GM23248 (cell line): ENCODE measurements around the gene ATP7B. TPM values are rescaled to one million over a fixed set of nuclear protein-coding genes. Genes with fewer than 3 reads are reported as not detected.

Source experiments
- DNase-seq: peaks from one replicate; pipeline ENCODE4 v3.0.0-alpha.2; 2015
- H2AFZ ChIP-seq: fragments of 200-600 bp; sonication (generic); 2 replicates; pipeline ENCODE4 v1.6.1; 2016; ENCODE audit warnings: antibody characterized with exemption
- H3F3A ChIP-seq: fragments of 200-600 bp; sonication (generic); 2 replicates; pipeline ENCODE4 v1.6.1; 2016; ENCODE audit warnings: mild to moderate bottlenecking, antibody characterized with exemption, mixed run types; ENCODE audit not compliant: insufficient read depth
- H3K27ac ChIP-seq: fragments of 200-600 bp; sonication (generic); 2 replicates; pipeline ENCODE4 v1.5.1; 2016; ENCODE audit warnings: mild to moderate bottlenecking
- H3K27me3 ChIP-seq: fragments of 200-600 bp; sonication (generic); replicated peaks from 2 replicates; pipeline ENCODE4 v1.6.1; 2016; ENCODE audit warnings: mild to moderate bottlenecking; ENCODE audit not compliant: insufficient read depth
- H3K36me3 ChIP-seq: fragments of 200-600 bp; sonication (generic); 2 replicates; pipeline ENCODE4 v1.6.1; 2016; ENCODE audit warnings: low read depth, mild to moderate bottlenecking
- H3K4me1 ChIP-seq: fragments of 200-600 bp; sonication (generic); 2 replicates; pipeline ENCODE4 v1.6.1; 2016; ENCODE audit warnings: mild to moderate bottlenecking; ENCODE audit not compliant: insufficient read depth
- H3K4me2 ChIP-seq: fragments of 200-600 bp; sonication (generic); one replicate; pipeline ENCODE4 v1.6.1; 2016; ENCODE audit warnings: mild to moderate bottlenecking; ENCODE audit not compliant: unreplicated experiment
- H3K4me3 ChIP-seq: fragments of 200-600 bp; sonication (generic); 2 replicates; pipeline ENCODE4 v1.5.1; 2016; ENCODE audit warnings: mild to moderate bottlenecking
- H3K79me2 ChIP-seq: fragments of 200-600 bp; sonication (generic); 2 replicates; pipeline ENCODE4 v1.6.1; 2016; ENCODE audit warnings: mild to moderate bottlenecking; ENCODE audit not compliant: insufficient read depth
- H3K9ac ChIP-seq: fragments of 200-600 bp; sonication (generic); 2 replicates; pipeline ENCODE4 v1.6.1; 2016; ENCODE audit warnings: mild to moderate bottlenecking
- H3K9me2 ChIP-seq: fragments of 200-600 bp; sonication (generic); 2 replicates; pipeline ENCODE4 v1.6.1; 2016; ENCODE audit warnings: mixed run types, mild to moderate bottlenecking, moderate library complexity; ENCODE audit not compliant: insufficient read depth
- H3K9me3 ChIP-seq: fragments of 200-600 bp; sonication (generic); one replicate; pipeline ENCODE4 v1.6.1; 2017; ENCODE audit warnings: low read depth
- H4K20me1 ChIP-seq: fragments of 200-600 bp; sonication (generic); 2 replicates; pipeline ENCODE4 v1.6.0; 2016; ENCODE audit not compliant: insufficient read depth
- EZH2 ChIP-seq: fragments of 200-600 bp; sonication (generic); IDR thresholded peaks from 2 replicates; pipeline ENCODE4 v1.6.1; 2018; ENCODE audit warnings: antibody characterized with exemption, mild to moderate bottlenecking; ENCODE audit not compliant: insufficient read depth, poor library complexity, severe bottlenecking
- EZH2phosphoT487 ChIP-seq: fragments of 200-600 bp; sonication (generic); IDR thresholded peaks from 2 replicates; pipeline ENCODE4 v1.6.1; 2018; ENCODE audit warnings: antibody characterized with exemption, moderate library complexity, mild to moderate bottlenecking, low read depth; ENCODE audit not compliant: insufficient read depth
- whole genome bisulfite sequencing, 2 experiments: methylation state at CpG; one replicate each; pipeline ENCODE4 v1.1.6; 2015 to 2017; ENCODE audit warnings: low lambda C conversion rate in 2 of 2, low coverage in 1 of 2; ENCODE audit errors: missing lambda C conversion rate in 2 of 2; 5-methylcytosine and 5-hydroxymethylcytosine counted together
- in situ Hi-C: fragments of 300-500 bp; cut with MboI; formaldehyde crosslinking; loops from 2 replicates; pipeline ENCODE4 v1.15.0; 2020
- polyA plus RNA-seq: library from polyadenylated mRNA; unstranded; fragments of >200 nt; fragmentation: Nextera tagmentation; extraction: Ambion mirVana; gene quantifications from 2 replicates; pipeline ENCODE4 v1.2.1, GENCODE V29; 2016
- total RNA-seq: library from RNA; depleted of rRNA; stranded (reverse); fragments of >200 nt; shearing (Covaris generic); gene quantifications from 2 replicates; pipeline ENCODE4 v1.2.3, GENCODE V29; 2014

The ATP7B gene
- total and polyA plus RNA-seq, 2 experiments from 2014 or later = 0.10 to 0.32 TPM

GRCh38 chr13:52004511-52005170 is 6.6 kb downstream of the ATP7B start:
- Histone ChIP-seq H3K36me3 (no peaks in the 10 kb centered on the region), H3K27ac (no peak overlapping the region), H3K4me1 (no peaks in the 10 kb centered on the region), H3K9me2 (no peaks in the 10 kb centered on the region), H2AFZ (no peak overlapping the region), H3K4me3 (no peak overlapping the region), H3K9me3 (no peaks in the 10 kb centered on the region), H3F3A (no peaks in the 10 kb centered on the region), H4K20me1 (no peaks in the 10 kb centered on the region), H3K27me3 (peaks cover 21% of the 10 kb centered on the region; the same call in 1 of the 2 replicates), H3K9ac (no peak overlapping the region), H3K4me2 (no peak overlapping the region), H3K79me2 (no peaks in the 10 kb centered on the region)
- in situ Hi-C loops = loop anchor here (10.0 kb wide), 1 partner anchor 120 kb away; the partner anchor contains the start of gene NEK5
- DNase-seq = no peak
- TF ChIP-seq EZH2 (no peak), EZH2phosphoT487 (no peak)
- 59 to 62% methylated on average over 6 to 7 of the region's 7 CpGs for WGBS, 2 experiments

- DNase-seq = no peak
- Histone ChIP-seq H2AFZ (no peak overlapping the region), H3F3A (no peaks in the 10 kb centered on the region), H3K4me1 (no peaks in the 10 kb centered on the region), H4K20me1 (no peaks in the 10 kb centered on the region), H3K27me3 (peaks cover 23% of the 10 kb centered on the region), H3K4me2 (no peak overlapping the region), H3K9ac (no peak overlapping the region), H3K27ac (no peak overlapping the region), H3K4me3 (no peak overlapping the region), H3K79me2 (no peaks in the 10 kb centered on the region), H3K36me3 (no peaks in the 10 kb centered on the region), H3K9me2 (no peaks in the 10 kb centered on the region), H3K9me3 (no peaks in the 10 kb centered on the region)
- in situ Hi-C loops = loop anchor here (10.0 kb wide), 1 partner anchor 121 kb away; the partner anchor contains the start of gene NEK5
- TF ChIP-seq EZH2 (no peak), EZH2phosphoT487 (no peak)
- WGBS, 2 experiments = 76 to 77% methylated on average over 4 of the region's 4 CpGs
Observed at GRCh38 chr13:52003541-52003940, 7.7 kb downstream of the ATP7B start.

- H3K9me2 ChIP-seq = no peaks in the 10 kb centered on the region
- no peak overlapping the region for H3K27ac ChIP-seq
- H3K4me2 ChIP-seq = no peak overlapping the region
- no peak overlapping the region for H3K4me3 ChIP-seq
- TF ChIP-seq EZH2phosphoT487 = no peak
- TF ChIP-seq EZH2 = no peak
- H3K36me3 ChIP-seq = no peaks in the 10 kb centered on the region
- H3F3A ChIP-seq = no peaks in the 10 kb centered on the region
- no peaks in the 10 kb centered on the region for H3K9me3 ChIP-seq
- H3K27me3 ChIP-seq = peaks cover 35% of the 10 kb centered on the region
- H3K4me1 ChIP-seq = no peaks in the 10 kb centered on the region
- DNase-seq = no peak
- WGBS, 2 experiments = 21 to 23% methylated on average over 3 to 4 of the region's 4 CpGs
- H4K20me1 ChIP-seq = no peaks in the 10 kb centered on the region
- no peak overlapping the region for H2AFZ ChIP-seq
- H3K79me2 ChIP-seq = no peaks in the 10 kb centered on the region
- H3K9ac ChIP-seq = no peak overlapping the region
- in situ Hi-C loops = loop anchor here (10.0 kb wide), 1 partner anchor 122 kb away; the partner anchor contains the start of gene NEK5
Observed at GRCh38 chr13:52002361-52002760, 8.9 kb downstream of the ATP7B start.

GRCh38 chr13:52001120-52001731 is 10.0 kb downstream of the ATP7B start:
- Histone ChIP-seq H3F3A (no peaks in the 10 kb centered on the region), H3K4me2 (no peak overlapping the region), H3K36me3 (no peaks in the 10 kb centered on the region), H3K4me3 (no peak overlapping the region), H4K20me1 (no peaks in the 10 kb centered on the region), H3K9me3 (no peaks in the 10 kb centered on the region), H3K9me2 (no peaks in the 10 kb centered on the region), H3K27me3 (peaks cover 44% of the 10 kb centered on the region), H3K27ac (no peak overlapping the region), H2AFZ (no peak overlapping the region), H3K79me2 (no peaks in the 10 kb centered on the region), H3K4me1 (no peaks in the 10 kb centered on the region), H3K9ac (no peak overlapping the region)
- 31% methylated on average over 3 of the region's 3 CpGs for whole genome bisulfite sequencing, 2 experiments
- TF ChIP-seq EZH2phosphoT487 = no peak
- no peak for TF ChIP-seq EZH2
- peak; percentile 69 for DNase-seq
- in situ Hi-C loops = loop anchor here (10.0 kb wide), 1 partner anchor 124 kb away; the partner anchor contains the start of gene NEK5
